Transverse colon (tissue), 4 donors: Measurements from ENCODE around the gene CLTC.

Experiments used
- EP300 ChIP-seq: sonication (generic); formaldehyde crosslinking; IDR thresholded peaks from one replicate; pipeline ENCODE4 v1.6.1; 2017; ENCODE audit warnings: antibody characterized with exemption, low read depth
- POLR2A ChIP-seq: fragments of 450-650 bp; IDR thresholded peaks from one replicate; pipeline ENCODE4 v1.6.1; 2016; ENCODE audit warnings: antibody characterized with exemption, mild to moderate bottlenecking, moderate library complexity
- POLR2AphosphoS5 ChIP-seq, 3 donors: sonication (generic); formaldehyde crosslinking; IDR thresholded peaks; one replicate each; pipeline ENCODE4 v1.6.1; 2016; ENCODE audit warnings: antibody characterized with exemption in 3 of 3
- TF ChIP-seq, protein P1 (sequence below), 5 experiments: fragments of 200-600 bp in 3 of 5; fragments of 450-650 bp in 2 of 5; sonication (generic) in 3 of 5; IDR thresholded peaks; 1 replicate in 2 of 5; 2 replicates in 3 of 5; pipeline ENCODE4 v1.5.1; 2016 to 2017; ENCODE audit warnings: antibody characterized with exemption in 5 of 5, inconsistent platforms in 3 of 5, mild to moderate bottlenecking in 2 of 5, moderate library complexity in 1 of 5

DNA sequence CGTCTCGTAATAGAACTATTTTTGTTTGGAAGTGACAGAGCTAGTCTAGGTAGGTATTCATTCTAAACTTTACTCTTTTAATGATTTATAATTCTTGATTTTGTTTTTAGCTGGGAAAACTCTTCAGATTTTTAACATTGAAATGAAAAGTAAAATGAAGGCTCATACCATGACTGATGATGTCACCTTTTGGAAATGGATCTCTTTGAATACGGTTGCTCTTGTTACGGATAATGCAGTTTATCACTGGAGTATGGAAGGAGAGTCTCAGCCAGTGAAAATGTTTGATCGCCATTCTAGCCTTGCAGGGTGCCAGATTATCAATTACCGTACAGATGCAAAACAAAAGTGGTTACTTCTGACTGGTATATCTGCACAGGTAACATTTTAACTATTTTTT is 27.6 kb downstream of the CLTC start:
- TF ChIP-seq, protein P1, sequence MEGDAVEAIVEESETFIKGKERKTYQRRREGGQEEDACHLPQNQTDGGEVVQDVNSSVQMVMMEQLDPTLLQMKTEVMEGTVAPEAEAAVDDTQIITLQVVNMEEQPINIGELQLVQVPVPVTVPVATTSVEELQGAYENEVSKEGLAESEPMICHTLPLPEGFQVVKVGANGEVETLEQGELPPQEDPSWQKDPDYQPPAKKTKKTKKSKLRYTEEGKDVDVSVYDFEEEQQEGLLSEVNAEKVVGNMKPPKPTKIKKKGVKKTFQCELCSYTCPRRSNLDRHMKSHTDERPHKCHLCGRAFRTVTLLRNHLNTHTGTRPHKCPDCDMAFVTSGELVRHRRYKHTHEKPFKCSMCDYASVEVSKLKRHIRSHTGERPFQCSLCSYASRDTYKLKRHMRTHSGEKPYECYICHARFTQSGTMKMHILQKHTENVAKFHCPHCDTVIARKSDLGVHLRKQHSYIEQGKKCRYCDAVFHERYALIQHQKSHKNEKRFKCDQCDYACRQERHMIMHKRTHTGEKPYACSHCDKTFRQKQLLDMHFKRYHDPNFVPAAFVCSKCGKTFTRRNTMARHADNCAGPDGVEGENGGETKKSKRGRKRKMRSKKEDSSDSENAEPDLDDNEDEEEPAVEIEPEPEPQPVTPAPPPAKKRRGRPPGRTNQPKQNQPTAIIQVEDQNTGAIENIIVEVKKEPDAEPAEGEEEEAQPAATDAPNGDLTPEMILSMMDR (IDR thresholded peaks at IDR 0.05): no peak
- TF ChIP-seq POLR2A: no peak
- TF ChIP-seq EP300: no peak
- TF ChIP-seq POLR2AphosphoS5 (IDR thresholded peaks at IDR 0.05): no peak
